AG20443 (cell line): ENCODE data around the gene STPG3.

Source experiments
- DNase-seq: peaks from one replicate; pipeline ENCODE4 v3.0.0; 2012; ENCODE audit warnings: low spot score, mixed read lengths

STPG3 gene

GRCh38 chr9:137222190-137223077 is 28.7 kb upstream of the STPG3 start, which contains the start of gene RNF208:
Gene RNF208 (minus strand): TSS chr9:137222240. CDS start chr9:137221212, 1,028 bp downstream.
- no peak for DNase-seq

GRCh38 chr9:137223078-137223970 is 27.8 kb upstream of the STPG3 start:
- DNase-seq: peak; percentile 99

- DNase-seq: no peak
Observed at GRCh38 chr9:137224830-137225694, 26.0 kb upstream of the STPG3 start, which contains the start of gene CYSRT1. Gene CYSRT1 (plus strand): TSS chr9:137225174. CDS start chr9:137225622, 448 bp downstream.

- DNase-seq: no peak
Observed at GRCh38 chr9:137225699-137226331, 25.3 kb upstream of the STPG3 start.

GRCh38 chr9:137226338-137227053 is 24.6 kb upstream of the STPG3 start:
- no peak for DNase-seq

GRCh38 chr9:137227054-137227852 is 23.8 kb upstream of the STPG3 start, which contains the start of gene RNF224:
Gene RNF224 (plus strand): TSS chr9:137227502. CDS start chr9:137228336, 834 bp downstream.
- DNase-seq: peak; percentile 78

- no peak for DNase-seq
Observed at GRCh38 chr9:137227853-137228505, 23.1 kb upstream of the STPG3 start.

GRCh38 chr9:137228506-137228967 is 22.5 kb upstream of the STPG3 start:
- DNase-seq: no peak

- no peak for DNase-seq
Observed at GRCh38 chr9:137228968-137229896, 21.9 kb upstream of the STPG3 start.

- DNase-seq: no peak
Observed at GRCh38 chr9:137229903-137230704, 21.0 kb upstream of the STPG3 start.

GRCh38 chr9:137230705-137231371 is 20.2 kb upstream of the STPG3 start, which contains the start of gene SLC34A3:
Gene SLC34A3 (plus strand): TSS chr9:137230901. CDS start chr9:137231703, 802 bp downstream.
- no peak for DNase-seq

- no peak for DNase-seq
Observed at GRCh38 chr9:137231372-137232039, 19.6 kb upstream of the STPG3 start.

- DNase-seq: no peak
Observed at GRCh38 chr9:137232101-137232500, 19.0 kb upstream of the STPG3 start.

GRCh38 chr9:137232510-137232909 is 18.6 kb upstream of the STPG3 start:
- DNase-seq: no peak

- no peak for DNase-seq
Observed at GRCh38 chr9:137233143-137233980, 17.7 kb upstream of the STPG3 start.
